Retinal pigment epithelial cell (primary cell): ENCODE results near the gene SHH.
"Not testable (repeated sequence)": the region's sequence is repeated elsewhere in the genome, so short reads cannot be mapped to it uniquely, and the experiment has no call there.

Source experiments
- DNase-seq: peaks from one replicate; pipeline ENCODE4 v3.0.0-alpha.2; 2010; ENCODE audit warnings: low read depth
- H3K4me3 ChIP-seq: 2 replicates; pipeline ENCODE4 v1.5.1; 2011; ENCODE audit warnings: mild to moderate bottlenecking, low read length, control low read depth, moderate library complexity
- CTCF ChIP-seq: conservative IDR thresholded peaks from 2 replicates; pipeline ENCODE4 v1.5.1; 2011; ENCODE audit warnings: low read depth, low read length, control low read depth, inconsistent platforms

Gene SHH

GRCh38 chr7:155842496-155843265 lies 30.4 kb upstream of the SHH start:
- no peak for DNase-seq
- no peak overlapping the region for H3K4me3 ChIP-seq
- no peak for TF ChIP-seq CTCF

- no peak overlapping the region for H3K4me3 ChIP-seq
- TF ChIP-seq CTCF: no peak
- no peak for DNase-seq
Observed at GRCh38 chr7:155840909-155841308, 28.6 kb upstream of the SHH start.

GRCh38 chr7:155840262-155840885 lies 28.1 kb upstream of the SHH start:
- TF ChIP-seq CTCF: no peak
- H3K4me3 ChIP-seq: no peak overlapping the region
- no peak for DNase-seq

- no peak for TF ChIP-seq CTCF
- DNase-seq: no peak
- no peak overlapping the region for H3K4me3 ChIP-seq
Observed at GRCh38 chr7:155839461-155839860, 27.2 kb upstream of the SHH start.

- DNase-seq, H3K4me3 ChIP-seq: not testable (repeated sequence)
Observed at GRCh38 chr7:155838312-155838711, 26.0 kb upstream of the SHH start.

GRCh38 chr7:155837126-155837479 lies 24.8 kb upstream of the SHH start:
- DNase-seq: no peak
- TF ChIP-seq CTCF: no peak
- H3K4me3 ChIP-seq: no peak overlapping the region

- TF ChIP-seq CTCF: no peak
- no peak for DNase-seq
- no peak overlapping the region for H3K4me3 ChIP-seq
Observed at GRCh38 chr7:155836216-155837125, 24.2 kb upstream of the SHH start.
